AG09319 (cell line): ENCODE measurements around the gene LRRC23.
A peak's percentile ranks its signal among the peaks of the same experiment; 100 is the strongest.
"Not testable (repeated sequence)": the region's sequence is repeated elsewhere in the genome, so short reads cannot be mapped to it uniquely, and the experiment has no call there.

ENCODE experiments used
- DNase-seq: peaks from one replicate; pipeline ENCODE4 v3.0.0-alpha.2; 2010; ENCODE audit warnings: low read depth; ENCODE audit errors: extremely low read depth
- CTCF ChIP-seq: IDR thresholded peaks from 2 replicates; pipeline ENCODE4 v1.5.1; 2011; ENCODE audit warnings: low read depth, mild to moderate bottlenecking, inconsistent platforms, low read length, moderate library complexity

Gene LRRC23

GRCh38 chr12:6869049-6870021 lies 35.3 kb upstream of the LRRC23 start:
- peak; percentile 38 for DNase-seq
- TF ChIP-seq CTCF = peak; percentile 82

- DNase-seq = not testable (repeated sequence)
Measured at GRCh38 chr12:6870304-6870703, 34.3 kb upstream of the LRRC23 start.

GRCh38 chr12:6871052-6871957 lies 33.3 kb upstream of the LRRC23 start:
- no peak for TF ChIP-seq CTCF

DNA sequence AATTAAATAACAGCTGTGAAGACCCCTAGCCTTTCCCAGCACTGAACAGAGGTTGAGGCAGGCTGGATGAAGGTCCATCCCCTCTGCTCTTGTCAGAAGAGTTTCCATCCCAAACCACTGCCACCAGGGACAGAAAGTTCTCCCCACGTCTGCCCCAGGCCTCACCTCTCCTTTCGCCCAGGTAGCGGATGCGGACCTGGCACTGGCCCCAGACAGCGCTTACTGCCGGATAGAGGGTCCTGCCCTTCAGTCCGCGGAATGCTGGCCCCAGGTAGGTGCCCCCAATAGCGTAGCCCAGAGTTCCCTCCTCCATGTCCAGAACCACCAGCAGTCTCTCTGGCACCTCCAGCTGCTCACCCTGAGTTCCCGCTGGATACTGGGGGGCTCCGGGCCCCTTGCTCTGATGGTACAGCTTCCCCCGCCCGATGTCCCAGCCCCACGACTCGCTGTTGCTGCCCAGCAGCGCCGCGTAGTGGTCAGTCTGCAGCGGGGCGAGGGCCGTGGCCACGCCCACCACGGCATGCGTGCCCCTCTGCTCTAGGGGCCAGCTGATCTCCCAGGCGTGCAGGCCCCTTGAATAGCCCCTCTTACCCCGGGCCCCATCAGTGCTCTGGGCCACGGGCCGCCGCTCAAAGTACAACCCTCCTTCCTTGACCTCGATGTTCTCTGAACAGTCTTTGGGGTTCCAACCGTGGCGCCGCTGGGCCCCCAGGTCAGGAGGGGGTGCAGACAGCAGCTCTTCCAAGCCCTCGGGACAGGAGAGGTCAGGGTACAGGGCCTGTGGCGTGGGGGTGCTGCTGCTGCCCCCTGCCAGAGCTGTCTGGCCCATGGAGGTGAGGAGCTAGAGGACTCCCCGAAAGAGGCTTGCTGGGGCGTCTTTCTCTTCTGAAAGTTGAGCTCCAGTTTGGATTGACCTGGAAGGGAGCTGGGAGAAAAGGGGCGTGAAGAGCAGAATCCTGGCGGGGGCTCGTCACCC lies 32.3 kb upstream of the LRRC23 start:
- TF ChIP-seq CTCF = peak; percentile 98
- DNase-seq = no peak

More at GRCh38 chr12:6871052-6871957, 33.3 kb upstream of the LRRC23 start:
- no peak for DNase-seq

DNA sequence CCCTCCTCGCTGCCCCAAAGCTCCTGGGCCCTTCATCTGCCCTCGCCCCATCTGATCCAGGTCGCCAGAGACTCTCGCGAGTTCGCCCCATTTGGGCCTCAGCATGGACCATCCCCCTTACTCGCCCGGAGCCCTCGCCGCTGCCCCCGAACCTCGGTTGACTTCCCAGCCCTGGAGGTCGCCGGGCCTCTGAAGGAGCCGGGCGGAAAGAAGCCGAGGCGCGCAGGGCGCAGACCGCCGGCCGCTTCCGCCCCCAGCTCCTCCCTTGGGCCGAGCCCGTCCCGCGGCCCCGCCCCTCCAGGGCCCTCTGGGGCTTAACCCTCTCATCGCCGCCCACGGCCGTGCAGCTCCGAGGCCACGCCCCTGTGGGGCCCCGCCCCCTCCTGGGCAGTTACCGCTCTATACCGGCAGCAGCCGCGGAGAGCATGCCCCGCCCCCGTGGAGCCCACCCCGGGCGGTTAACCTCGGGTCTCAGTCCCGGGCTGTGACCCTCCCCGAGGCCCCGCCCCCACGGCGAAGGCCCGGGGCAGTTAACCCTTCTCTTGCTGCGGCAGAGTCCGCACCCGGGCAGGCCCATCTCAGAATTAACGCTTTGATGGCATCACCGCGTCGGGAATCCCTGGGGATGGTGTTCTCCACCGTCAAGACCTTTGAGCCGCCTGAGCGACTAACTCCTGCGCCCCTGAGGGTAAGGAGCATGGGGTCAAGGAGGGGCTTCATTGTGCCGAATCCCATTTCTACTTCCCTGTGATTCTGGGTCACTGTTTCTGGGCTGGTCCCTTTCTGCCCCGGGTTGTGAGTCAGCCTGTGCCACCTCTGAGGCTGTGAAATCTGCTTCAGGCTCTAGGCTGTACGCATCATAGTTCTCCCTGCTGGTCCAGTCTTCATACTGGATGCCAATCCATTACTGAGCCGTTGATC lies 31.3 kb upstream of the LRRC23 start, which contains the start of gene SPSB2:
TSS of gene SPSB2 (minus strand) at position 210 of the 921 bp plus-strand sequence. CDS start 402 bp downstream, outside the sequence.
- DNase-seq = peak; percentile 77
- no peak; the same call in 1 of the 2 replicates for TF ChIP-seq CTCF

DNA sequence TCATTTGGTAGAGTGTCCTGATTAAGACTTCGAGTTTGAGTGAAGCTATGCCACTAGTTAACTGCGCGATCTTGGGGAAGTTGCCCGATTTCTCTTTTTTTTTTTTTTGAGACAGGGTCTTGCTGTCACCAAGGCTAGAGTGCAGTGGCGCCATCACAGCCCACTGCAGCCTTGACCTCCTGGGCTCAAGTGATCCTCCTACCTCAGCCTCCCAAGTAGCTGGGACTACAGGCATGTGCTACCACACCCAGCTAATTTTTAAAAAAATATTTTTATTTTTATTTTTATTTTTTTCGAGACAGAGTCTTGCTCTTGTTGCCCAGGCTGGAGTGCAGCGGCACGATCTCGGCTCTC lies 30.6 kb upstream of the LRRC23 start:
- not testable (repeated sequence) for DNase-seq

GRCh38 chr12:6879824-6880223 lies 24.8 kb upstream of the LRRC23 start:
- not testable (repeated sequence) for DNase-seq
